Esophagus (tissue), 2 donors: ENCODE measurements around the gene PTPRR. TPM values are rescaled to one million over a fixed set of nuclear protein-coding genes. Genes with fewer than 3 reads are reported as not detected.

Source experiments
- H3K27ac ChIP-seq, 2 donors: one replicate each; pipeline ENCODE4 v1.5.1; 2013; ENCODE audit warnings: low read depth in 2 of 2, mild to moderate bottlenecking in 2 of 2, inconsistent platforms in 1 of 2, low read length in 1 of 2, moderate library complexity in 1 of 2
- H3K27me3 ChIP-seq, 2 donors: one replicate each; pipeline ENCODE4 v1.6.1; 2013; ENCODE audit warnings: low read length in 2 of 2, control low read depth in 1 of 2, mild to moderate bottlenecking in 1 of 2; ENCODE audit not compliant: insufficient read depth in 2 of 2, control insufficient read depth in 1 of 2
- H3K36me3 ChIP-seq, 2 donors: one replicate each; pipeline ENCODE4 v1.6.1; 2013; ENCODE audit warnings: low read length in 1 of 2; ENCODE audit not compliant: control insufficient read depth in 2 of 2, insufficient read depth in 2 of 2
- H3K4me1 ChIP-seq, 2 donors: one replicate each; pipeline ENCODE4 v1.6.1; 2013; ENCODE audit warnings: low read length in 1 of 2; ENCODE audit not compliant: control insufficient read depth in 2 of 2, insufficient read depth in 2 of 2
- H3K4me3 ChIP-seq, 2 donors: one replicate each; pipeline ENCODE4 v1.5.1; 2013; ENCODE audit warnings: low read length in 2 of 2, mild to moderate bottlenecking in 2 of 2, low read depth in 1 of 2, moderate library complexity in 1 of 2
- H3K9me3 ChIP-seq, 2 donors: one replicate each; pipeline ENCODE4 v1.6.1; 2013; ENCODE audit warnings: mild to moderate bottlenecking in 2 of 2, low read depth in 1 of 2, low read length in 1 of 2, moderate library complexity in 1 of 2; ENCODE audit not compliant: control insufficient read depth in 2 of 2, insufficient read depth in 1 of 2
- WGBS, 2 donors: extraction: QIAGEN DNeasy Blood & Tissue Kit; methylation state at CpG; one replicate each; pipeline ENCODE4 v1.1.7; 2013; 5-methylcytosine and 5-hydroxymethylcytosine counted together
- polyA plus RNA-seq, 2 donors: library from polyadenylated mRNA; stranded (reverse); fragments of 200-250 nt; gene quantifications; one replicate each; pipeline ENCODE4 v1.2.3, GENCODE V29; 2013
- donor health status: healthy with polysubstance abuse.
- donor health status: Bipolar disorder and iron deficiency.

The PTPRR gene
- polyA plus RNA-seq, 2 donors, result 0.05 to 0.06 TPM

DNA sequence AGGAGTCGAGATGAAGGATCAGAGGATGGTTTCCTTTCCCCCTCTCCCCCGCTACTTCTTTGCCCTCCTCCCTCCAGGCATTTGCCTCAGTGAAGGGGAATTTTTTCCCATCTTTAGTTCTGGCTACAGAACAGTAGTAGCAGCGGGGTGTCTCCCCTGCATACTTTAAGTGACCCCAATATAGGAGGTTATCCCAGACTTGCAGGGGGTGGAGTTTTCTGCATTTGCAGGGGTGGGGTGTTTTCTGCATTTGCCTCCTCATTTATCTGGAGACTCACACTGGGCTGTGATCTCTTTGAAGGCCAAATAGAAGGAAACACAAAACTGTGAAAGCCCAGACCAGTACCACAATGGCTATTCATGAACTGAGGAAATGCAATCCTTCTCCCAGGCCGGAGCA, 303.1 kb downstream of the PTPRR start:
- no peaks in the 10 kb centered on the region for H3K36me3 ChIP-seq
- no peaks in the 10 kb centered on the region for H3K27me3 ChIP-seq
- H3K4me1 ChIP-seq, result no peaks in the 10 kb centered on the region
- H3K4me3 ChIP-seq, result no peak overlapping the region
- H3K27ac ChIP-seq, result no peak overlapping the region
- no peaks in the 10 kb centered on the region for H3K9me3 ChIP-seq
- 70 to 73% methylated on average over 4 of the region's 4 CpGs for WGBS, 2 donors

- Histone ChIP-seq H3K36me3 (no peaks in the 10 kb centered on the region), H3K4me1 (no peaks in the 10 kb centered on the region), H3K27me3 (no peaks in the 10 kb centered on the region), H3K4me3 (no peak overlapping the region), H3K9me3 (no peaks in the 10 kb centered on the region), H3K27ac (no peak overlapping the region)
- WGBS, 2 donors, result 51 to 65% methylated on average over 5 of the region's 5 CpGs
Measured at GRCh38 chr12:70615174-70615866, 305.2 kb downstream of the PTPRR start.

DNA sequence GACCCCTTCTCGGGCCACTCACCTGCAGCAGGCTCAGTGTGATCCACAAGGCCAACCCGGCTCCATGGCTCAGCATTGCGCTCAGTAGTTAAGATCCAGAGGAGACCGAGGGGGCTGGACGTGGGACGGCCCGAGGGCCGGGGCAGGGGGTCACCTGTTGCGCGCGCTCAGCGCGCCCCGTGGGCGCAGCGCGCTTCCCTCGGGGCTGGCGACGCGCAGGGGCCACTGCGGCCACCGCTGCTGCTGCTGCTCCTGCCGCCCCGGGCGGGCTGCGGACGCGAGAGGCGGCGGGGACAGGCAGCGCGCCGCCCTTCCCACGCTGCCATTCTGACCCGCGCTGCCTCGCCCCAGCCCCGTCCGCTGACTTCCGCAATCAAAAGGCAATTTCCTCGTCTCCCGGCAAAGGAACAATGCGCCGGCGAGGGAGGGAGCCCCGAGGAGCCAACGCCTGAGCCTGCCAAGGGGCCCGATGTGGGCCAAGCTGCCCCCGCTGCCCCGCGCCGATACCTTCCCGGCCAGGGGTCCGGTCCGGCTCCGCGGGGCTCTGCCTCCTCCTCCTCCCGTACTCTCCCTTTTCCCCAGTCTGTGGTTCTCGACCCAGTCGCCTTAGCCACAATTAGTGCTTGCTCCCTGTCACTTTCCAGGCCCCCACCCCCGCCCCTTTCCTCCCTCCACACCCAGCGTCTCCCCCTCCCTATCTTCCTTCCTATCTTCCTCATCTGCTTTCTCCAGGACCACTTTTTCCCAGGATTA, 310.6 kb downstream of the PTPRR start:
- Histone ChIP-seq H3K4me1 (peaks cover 0 to 3% of the 10 kb centered on the region in 2 donors), H3K27me3 (no peaks in the 10 kb centered on the region), H3K4me3 (peak overlapping the region; percentile 32 to 58), H3K36me3 (no peaks in the 10 kb centered on the region), H3K9me3 (no peaks in the 10 kb centered on the region), H3K27ac (peak overlapping the region; percentile 23 to 28)
- WGBS, 2 donors, result 2% methylated on average over 30 to 63 of the region's 63 CpGs

DNA sequence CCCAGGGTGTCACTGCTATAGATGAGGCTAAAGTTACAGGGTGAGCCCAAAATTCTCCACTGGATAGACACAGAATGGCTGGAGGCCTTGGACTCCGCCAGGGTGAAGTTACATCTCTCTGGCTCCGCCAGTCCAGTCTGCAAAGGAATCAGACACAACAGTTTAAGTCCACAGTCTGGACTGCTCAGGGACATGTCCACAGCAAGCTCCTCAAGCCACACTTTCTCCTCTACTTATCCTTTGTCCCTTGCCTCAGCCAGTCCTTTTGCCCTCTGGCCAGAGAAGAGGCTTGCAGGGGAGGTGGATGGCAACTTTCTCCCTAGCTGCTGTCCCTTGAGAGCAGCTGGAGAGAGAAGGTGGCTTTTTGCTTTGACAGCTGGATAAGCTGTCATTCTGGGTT, 311.3 kb downstream of the PTPRR start:
- peaks cover 0 to 3% of the 10 kb centered on the region in 2 donors for H3K4me1 ChIP-seq
- no peaks in the 10 kb centered on the region for H3K9me3 ChIP-seq
- H3K4me3 ChIP-seq, result peak overlapping the region; percentile 32 to 58
- H3K36me3 ChIP-seq, result no peaks in the 10 kb centered on the region
- no peaks in the 10 kb centered on the region for H3K27me3 ChIP-seq
- WGBS, 2 donors, result 81 to 83% methylated on average over 2 of the region's 2 CpGs
- no peak overlapping the region for H3K27ac ChIP-seq

- Histone ChIP-seq H3K4me1 (peaks cover 0 to 3% of the 10 kb centered on the region in 2 donors), H3K36me3 (no peaks in the 10 kb centered on the region), H3K27ac (no peak overlapping the region), H3K27me3 (no peaks in the 10 kb centered on the region), H3K9me3 (no peaks in the 10 kb centered on the region), H3K4me3 (no peak overlapping the region)
- 70 to 82% methylated on average over 1 of the region's 1 CpG for WGBS, 2 donors
Measured at GRCh38 chr12:70608184-70608583, 312.4 kb downstream of the PTPRR start.

DNA sequence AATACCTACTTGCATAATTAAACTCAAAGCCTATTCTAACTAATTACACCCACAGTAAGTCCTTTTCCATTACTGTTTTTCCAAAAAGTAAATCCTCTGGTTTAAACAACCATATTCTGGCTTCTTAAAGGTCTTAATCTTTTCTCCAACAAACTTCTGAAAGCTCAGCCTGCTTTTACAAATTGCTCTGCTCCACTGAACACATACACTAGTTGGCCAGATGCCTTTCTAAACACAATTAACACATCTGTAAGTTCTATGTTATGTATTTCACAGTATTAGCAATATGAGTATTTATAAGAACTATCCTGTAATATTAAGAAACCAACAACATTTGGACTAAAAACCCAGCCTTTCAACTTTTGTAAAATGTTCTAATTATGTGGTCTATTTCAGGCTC, 313.4 kb downstream of the PTPRR start:
- Histone ChIP-seq H3K9me3 (no peaks in the 10 kb centered on the region), H3K4me1 (peaks cover 0 to 3% of the 10 kb centered on the region in 2 donors), H3K4me3 (no peak overlapping the region), H3K27ac (no peak overlapping the region), H3K27me3 (no peaks in the 10 kb centered on the region), H3K36me3 (no peaks in the 10 kb centered on the region)

DNA sequence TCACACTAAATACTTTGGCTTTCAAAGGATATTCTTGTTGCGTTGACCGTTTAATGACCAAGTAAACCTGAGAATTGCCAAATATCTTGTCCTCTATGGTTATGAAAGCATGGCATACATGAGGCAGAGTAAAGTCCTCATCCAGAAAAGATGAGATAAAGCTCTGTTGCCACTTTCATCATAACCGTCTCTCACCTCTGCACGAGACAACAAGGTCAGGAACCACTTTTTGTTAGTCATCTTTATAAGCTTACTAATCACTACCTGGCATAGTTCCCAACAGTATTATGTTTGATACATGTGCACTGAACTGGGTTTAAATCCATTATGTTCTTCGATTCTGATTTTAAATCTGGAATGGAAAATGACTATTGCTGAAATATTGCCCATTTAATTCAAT, 314.6 kb downstream of the PTPRR start:
- Histone ChIP-seq H3K36me3 (no peaks in the 10 kb centered on the region), H3K4me3 (no peak overlapping the region), H3K27ac (no peak overlapping the region), H3K4me1 (peaks cover 0 to 3% of the 10 kb centered on the region in 2 donors), H3K27me3 (no peaks in the 10 kb centered on the region), H3K9me3 (no peaks in the 10 kb centered on the region)
- 59 to 63% methylated on average over 5 of the region's 5 CpGs for WGBS, 2 donors

DNA sequence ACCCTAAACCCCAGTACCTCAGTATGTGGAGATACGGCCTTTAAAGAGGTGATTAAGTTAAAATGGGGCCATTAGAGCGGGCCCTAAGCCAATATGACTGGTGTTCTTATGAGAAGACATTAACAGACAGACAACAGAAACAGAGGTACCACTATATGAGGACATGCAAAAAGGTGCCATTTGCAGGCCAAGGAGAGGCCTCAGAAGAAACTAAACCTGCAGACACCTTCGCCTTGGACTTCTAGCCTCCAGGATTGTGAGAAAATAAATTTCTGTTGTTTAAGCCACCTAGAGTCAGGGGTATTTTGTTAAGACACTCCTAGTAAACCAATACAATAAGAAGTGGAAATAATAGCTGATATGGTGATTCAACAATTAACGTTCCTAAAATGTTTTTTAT, 315.9 kb downstream of the PTPRR start:
- Histone ChIP-seq H3K27me3 (no peaks in the 10 kb centered on the region), H3K9me3 (no peaks in the 10 kb centered on the region), H3K4me3 (no peak overlapping the region), H3K27ac (no peak overlapping the region), H3K36me3 (no peaks in the 10 kb centered on the region), H3K4me1 (peaks cover 0 to 1% of the 10 kb centered on the region in 2 donors)
- WGBS, 2 donors, result 89 to 95% methylated on average over 4 of the region's 4 CpGs

DNA sequence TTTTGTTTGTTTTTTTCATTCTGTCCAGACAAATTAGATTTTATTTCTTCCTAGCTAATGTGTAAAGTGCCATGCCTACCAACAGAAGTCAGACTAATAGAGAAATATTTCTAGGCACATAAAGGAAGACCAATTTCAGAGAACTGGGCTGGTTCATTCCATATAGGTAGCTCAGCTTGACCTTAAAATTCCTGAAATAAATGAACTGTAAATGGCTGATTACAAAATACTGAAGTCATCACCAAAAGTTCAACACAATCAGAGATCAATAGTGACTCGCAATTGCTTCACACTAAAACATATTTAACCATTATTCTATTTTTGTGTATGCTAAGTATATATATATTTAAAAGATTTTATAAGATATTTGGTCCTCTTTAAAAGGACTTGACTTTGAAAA, 317.5 kb downstream of the PTPRR start:
- Histone ChIP-seq H3K4me3 (no peak overlapping the region), H3K36me3 (no peaks in the 10 kb centered on the region), H3K4me1 (no peaks in the 10 kb centered on the region), H3K27me3 (no peaks in the 10 kb centered on the region), H3K27ac (no peak overlapping the region), H3K9me3 (no peaks in the 10 kb centered on the region)
- 42 to 76% methylated on average over 1 of the region's 1 CpG for WGBS, 2 donors
